Neural progenitor cell (in vitro differentiated cells): ENCODE measurements around the gene CEP295NL. TPM values are rescaled to one million over a fixed set of nuclear protein-coding genes. Genes with fewer than 3 reads are reported as not detected.

ENCODE experiments used
- DNase-seq: peaks from one replicate; pipeline ENCODE4 v3.0.0-alpha.2; 2016; ENCODE audit warnings: low spot score
- H2AFZ ChIP-seq: fragments of 200-600 bp; sonication (generic); replicated peaks from 2 replicates; pipeline ENCODE4 v1.6.1; 2016; ENCODE audit warnings: antibody characterized with exemption
- H3F3A ChIP-seq: fragments of 200-600 bp; sonication (generic); 2 replicates; pipeline ENCODE4 v1.6.1; 2016; ENCODE audit warnings: antibody characterized with exemption, low read depth
- H3K27ac ChIP-seq: fragments of 200-600 bp; sonication (generic); 2 replicates; pipeline ENCODE4 v1.5.1; 2016; ENCODE audit warnings: mild to moderate bottlenecking
- H3K27me3 ChIP-seq: fragments of 200-600 bp; sonication (generic); 2 replicates; pipeline ENCODE4 v1.6.1; 2016; ENCODE audit warnings: mild to moderate bottlenecking, moderate library complexity
- H3K36me3 ChIP-seq: fragments of 200-600 bp; sonication (generic); 2 replicates; pipeline ENCODE4 v1.5.1; 2016
- H3K4me1 ChIP-seq: fragments of 200-600 bp; sonication (generic); 2 replicates; pipeline ENCODE4 v1.6.1; 2016; ENCODE audit warnings: mixed run types
- H3K4me2 ChIP-seq: fragments of 200-600 bp; sonication (generic); 2 replicates; pipeline ENCODE4 v1.6.1; 2016
- H3K4me3 ChIP-seq: fragments of 200-600 bp; sonication (generic); 2 replicates; pipeline ENCODE4 v1.5.1; 2016
- H3K79me2 ChIP-seq: fragments of 200-600 bp; sonication (generic); 2 replicates; pipeline ENCODE4 v1.6.1; 2016; ENCODE audit warnings: low read depth
- H3K9ac ChIP-seq: fragments of 200-600 bp; sonication (generic); 2 replicates; pipeline ENCODE4 v1.6.1; 2016
- H3K9me3 ChIP-seq: fragments of 200-600 bp; sonication (generic); 2 replicates; pipeline ENCODE4 v1.5.1; 2016; ENCODE audit warnings: low read depth
- H4K20me1 ChIP-seq: fragments of 200-600 bp; sonication (generic); 2 replicates; pipeline ENCODE4 v1.6.1; 2016; ENCODE audit warnings: low read depth
- H3K27ac Mint-ChIP-seq: 3 replicates; pipeline ENCODE4 v1.8.0; 2021; ENCODE audit warnings: mixed read lengths
- H3K27me3 Mint-ChIP-seq: 2 replicates; pipeline ENCODE4 v1.8.0; 2022; ENCODE audit warnings: low read depth, mild to moderate bottlenecking, inconsistent platforms, moderate library complexity, mixed read lengths; ENCODE audit not compliant: insufficient read depth
- H3K36me3 Mint-ChIP-seq: 3 replicates; pipeline ENCODE4 v1.8.0; 2021; ENCODE audit warnings: mixed read lengths
- H3K4me1 Mint-ChIP-seq: 3 replicates; pipeline ENCODE4 v1.8.0; 2021; ENCODE audit warnings: mixed read lengths
- H3K4me3 Mint-ChIP-seq: 3 replicates; pipeline ENCODE4 v1.8.0; 2021; ENCODE audit warnings: mild to moderate bottlenecking, moderate library complexity, mixed read lengths
- H3K9me3 Mint-ChIP-seq: 3 replicates; pipeline ENCODE4 v1.8.0; 2020; ENCODE audit warnings: mixed read lengths
- CTCF ChIP-seq: fragments of 200-600 bp; sonication (generic); IDR thresholded peaks from 2 replicates; pipeline ENCODE4 v1.5.1; 2017; ENCODE audit warnings: antibody characterized with exemption, mild to moderate bottlenecking
- EZH2 ChIP-seq: fragments of 200-600 bp; sonication (generic); IDR thresholded peaks from 2 replicates; pipeline ENCODE4 v1.6.1; 2017; ENCODE audit warnings: antibody characterized with exemption, mild to moderate bottlenecking, moderate library complexity
- EZH2phosphoT487 ChIP-seq: fragments of 200-600 bp; sonication (generic); IDR thresholded peaks from 2 replicates; pipeline ENCODE4 v1.6.1; 2017; ENCODE audit warnings: antibody characterized with exemption
- total RNA-seq: library from RNA; depleted of rRNA; stranded (reverse); fragments of >200 nt; gene quantifications from 2 replicates; pipeline ENCODE4 v1.2.3, GENCODE V29; 2015; ENCODE audit warnings: low replicate concordance

The CEP295NL gene
- total RNA-seq, 1 donor from 2014 or later, result 0.39 TPM

GRCh38 chr17:78897664-78898047 lies 5.3 kb downstream of the CEP295NL start:
- Mint-ChIP-seq H3K36me3 (peaks cover 6% of the 10 kb centered on the region), H3K27ac (no peak overlapping the region)

GRCh38 chr17:78896834-78897663 lies 6.0 kb downstream of the CEP295NL start:
- Histone ChIP-seq H3K36me3 (no peaks in the 10 kb centered on the region), H4K20me1 (peaks cover 86% of the 10 kb centered on the region), H3K4me2 (no peak overlapping the region), H3K9me3 (no peaks in the 10 kb centered on the region), H3K4me1 (peaks cover 10% of the 10 kb centered on the region), H3K4me3 (no peak overlapping the region), H3K27me3 (no peaks in the 10 kb centered on the region), H3F3A (peaks cover 7% of the 10 kb centered on the region), H3K27ac (no peak overlapping the region), H2AFZ (no peak overlapping the region), H3K9ac (no peak overlapping the region), H3K79me2 (peaks cover 19% of the 10 kb centered on the region)
- no peak overlapping the region for H3K4me3 Mint-ChIP-seq
- peaks cover 6% of the 10 kb centered on the region for H3K36me3 Mint-ChIP-seq
- no peak for TF ChIP-seq EZH2phosphoT487
- TF ChIP-seq CTCF, result no peak
- TF ChIP-seq EZH2, result no peak
- peak overlapping the region; percentile 37 for H3K27ac Mint-ChIP-seq
- H3K4me1 Mint-ChIP-seq, result peaks cover 60% of the 10 kb centered on the region
- peaks cover 4% of the 10 kb centered on the region for H3K27me3 Mint-ChIP-seq
- no peaks in the 10 kb centered on the region for H3K9me3 Mint-ChIP-seq
- DNase-seq, result no peak

More at GRCh38 chr17:78897664-78898047, 5.3 kb downstream of the CEP295NL start:
- H3K27ac ChIP-seq, result no peak overlapping the region
- H3K4me3 ChIP-seq, result no peak overlapping the region
- H3K79me2 ChIP-seq, result peaks cover 19% of the 10 kb centered on the region
- Mint-ChIP-seq H3K27me3 (peaks cover 2% of the 10 kb centered on the region), H3K4me3 (no peak overlapping the region), H3K9me3 (no peaks in the 10 kb centered on the region), H3K4me1 (peaks cover 59% of the 10 kb centered on the region)
- H4K20me1 ChIP-seq, result peaks cover 81% of the 10 kb centered on the region
- no peak overlapping the region for H3K9ac ChIP-seq
- H2AFZ ChIP-seq, result no peak overlapping the region
- DNase-seq, result no peak
- H3K36me3 ChIP-seq, result no peaks in the 10 kb centered on the region
- H3F3A ChIP-seq, result peaks cover 7% of the 10 kb centered on the region
- TF ChIP-seq EZH2, result no peak
- TF ChIP-seq CTCF, result no peak
- TF ChIP-seq EZH2phosphoT487, result no peak
- H3K27me3 ChIP-seq, result no peaks in the 10 kb centered on the region
- peaks cover 12% of the 10 kb centered on the region for H3K4me1 ChIP-seq
- no peak overlapping the region for H3K4me2 ChIP-seq
- no peaks in the 10 kb centered on the region for H3K9me3 ChIP-seq

- peaks cover 7% of the 10 kb centered on the region for H3F3A ChIP-seq
- peaks cover 10% of the 10 kb centered on the region for H3K4me1 ChIP-seq
- no peak overlapping the region for H3K4me2 ChIP-seq
- Mint-ChIP-seq H3K27ac (peak overlapping the region; percentile 37), H3K27me3 (peaks cover 4% of the 10 kb centered on the region), H3K4me3 (no peak overlapping the region), H3K9me3 (no peaks in the 10 kb centered on the region), H3K36me3 (peaks cover 4% of the 10 kb centered on the region), H3K4me1 (peaks cover 64% of the 10 kb centered on the region)
- H3K9me3 ChIP-seq, result no peaks in the 10 kb centered on the region
- H3K79me2 ChIP-seq, result peaks cover 19% of the 10 kb centered on the region
- DNase-seq, result no peak
- no peak overlapping the region for H3K4me3 ChIP-seq
- TF ChIP-seq EZH2 (no peak), EZH2phosphoT487 (no peak), CTCF (no peak)
- no peak overlapping the region for H3K27ac ChIP-seq
- no peaks in the 10 kb centered on the region for H3K27me3 ChIP-seq
- no peak overlapping the region for H2AFZ ChIP-seq
- no peak overlapping the region for H3K9ac ChIP-seq
- no peaks in the 10 kb centered on the region for H3K36me3 ChIP-seq
- peaks cover 84% of the 10 kb centered on the region for H4K20me1 ChIP-seq
These were observed 6.7 kb downstream of the CEP295NL start for GRCh38 chr17:78896091-78896833.
